HG02571 (cell line): ENCODE data around the gene TPRG1.

Experiments
- ATAC-seq: cut with Tn5 transposase; IDR thresholded peaks from one replicate; pipeline ENCODE4 v1.9.1; 2021; ENCODE audit warnings: mild to moderate bottlenecking, moderate library complexity; ENCODE audit not compliant: unreplicated experiment

The TPRG1 gene

GRCh38 chr3:189276444-189277219 is 104.9 kb downstream of the TPRG1 start:
- no peak for ATAC-seq

- no peak for ATAC-seq
These were observed 105.9 kb downstream of the TPRG1 start for GRCh38 chr3:189277711-189278110.

GRCh38 chr3:189278221-189278620 is 106.5 kb downstream of the TPRG1 start:
- ATAC-seq: no peak

- no peak for ATAC-seq
These were observed 110.4 kb downstream of the TPRG1 start for GRCh38 chr3:189282189-189282588.

GRCh38 chr3:189282741-189283140 is 111.0 kb downstream of the TPRG1 start:
- no peak for ATAC-seq

GRCh38 chr3:189286188-189286587 is 114.4 kb downstream of the TPRG1 start:
- ATAC-seq: no peak

- ATAC-seq: no peak
These were observed 115.1 kb downstream of the TPRG1 start for GRCh38 chr3:189286916-189287315.

GRCh38 chr3:189288348-189289235 is 116.8 kb downstream of the TPRG1 start:
- ATAC-seq: peak; percentile 95

GRCh38 chr3:189289251-189289650 is 117.5 kb downstream of the TPRG1 start:
- no peak for ATAC-seq

- no peak for ATAC-seq
These were observed 121.1 kb downstream of the TPRG1 start for GRCh38 chr3:189292667-189293484.

- ATAC-seq: no peak
These were observed 122.9 kb downstream of the TPRG1 start for GRCh38 chr3:189294649-189295048.

GRCh38 chr3:189295089-189295488 is 123.3 kb downstream of the TPRG1 start:
- ATAC-seq: no peak

- no peak for ATAC-seq
These were observed 126.2 kb downstream of the TPRG1 start for GRCh38 chr3:189297932-189298331.

GRCh38 chr3:189298469-189299375 is 127.0 kb downstream of the TPRG1 start:
- no peak for ATAC-seq

- no peak for ATAC-seq
These were observed 128.6 kb downstream of the TPRG1 start for GRCh38 chr3:189300345-189300744.

GRCh38 chr3:189301479-189301878 is 129.7 kb downstream of the TPRG1 start:
- no peak for ATAC-seq

GRCh38 chr3:189303584-189303983 is 131.8 kb downstream of the TPRG1 start:
- no peak for ATAC-seq

- no peak for ATAC-seq
These were observed 132.9 kb downstream of the TPRG1 start for GRCh38 chr3:189304465-189305351.

GRCh38 chr3:189305412-189305811 is 133.6 kb downstream of the TPRG1 start:
- peak; percentile 33 for ATAC-seq
